Trophoblast cell (in vitro differentiated cells and primary cell): Measurements from ENCODE around the gene SOX21.

Source experiments
- DNase-seq, 2 donors: peaks; one replicate each; pipeline ENCODE4 v3.0.0-alpha.2; 2016
- H2AFZ ChIP-seq: 2 replicates; pipeline ENCODE4 v1.6.1; 2013; ENCODE audit warnings: low read length, moderate library complexity, mild to moderate bottlenecking; ENCODE audit not compliant: insufficient read depth, poor library complexity
- H2AK5ac ChIP-seq: 2 replicates; pipeline ENCODE4 v1.6.1; 2013; ENCODE audit warnings: mild to moderate bottlenecking, low read length
- H2BK120ac ChIP-seq: 2 replicates; pipeline ENCODE4 v1.6.1; 2013; ENCODE audit warnings: low read length, mild to moderate bottlenecking, moderate library complexity; ENCODE audit not compliant: insufficient read depth, poor library complexity
- H2BK12ac ChIP-seq: 2 replicates; pipeline ENCODE4 v1.6.1; 2013; ENCODE audit warnings: mild to moderate bottlenecking, low read length, moderate library complexity
- H2BK5ac ChIP-seq: 2 replicates; pipeline ENCODE4 v1.6.1; 2013; ENCODE audit warnings: low read length, low read depth, moderate library complexity, mild to moderate bottlenecking; ENCODE audit not compliant: poor library complexity
- H3K14ac ChIP-seq: 2 replicates; pipeline ENCODE4 v1.6.1; 2013; ENCODE audit warnings: mild to moderate bottlenecking, low read length
- H3K18ac ChIP-seq: 2 replicates; pipeline ENCODE4 v1.6.1; 2013; ENCODE audit warnings: mild to moderate bottlenecking, low read length
- H3K23ac ChIP-seq: 2 replicates; pipeline ENCODE4 v1.6.1; 2013; ENCODE audit warnings: low read length
- H3K27ac ChIP-seq: 2 replicates; pipeline ENCODE4 v1.5.1; 2013; ENCODE audit warnings: low read depth, mild to moderate bottlenecking, inconsistent platforms, low read length, moderate library complexity
- H3K27me3 ChIP-seq: 2 replicates; pipeline ENCODE4 v1.6.1; 2013; ENCODE audit warnings: inconsistent platforms, mild to moderate bottlenecking, low read length, moderate library complexity; ENCODE audit not compliant: insufficient read depth
- H3K36me3 ChIP-seq, 2 experiments: 1 replicate in 1 of 2; 2 replicates in 1 of 2; pipeline ENCODE4 v1.6.1; 2013; ENCODE audit warnings: low read length in 2 of 2, mild to moderate bottlenecking in 2 of 2, moderate library complexity in 1 of 2; ENCODE audit not compliant: insufficient read depth in 2 of 2, control insufficient read depth in 1 of 2
- H3K4ac ChIP-seq: 2 replicates; pipeline ENCODE4 v1.6.1; 2013; ENCODE audit warnings: low read depth, mild to moderate bottlenecking, low read length, moderate library complexity
- H3K4me1 ChIP-seq, 2 experiments: 1 replicate in 1 of 2; 2 replicates in 1 of 2; pipeline ENCODE4 v1.6.1; 2013; ENCODE audit warnings: low read length in 2 of 2, mild to moderate bottlenecking in 2 of 2, moderate library complexity in 1 of 2; ENCODE audit not compliant: insufficient read depth in 2 of 2, control insufficient read depth in 1 of 2
- H3K4me2 ChIP-seq: 2 replicates; pipeline ENCODE4 v1.6.1; 2013; ENCODE audit warnings: inconsistent platforms, mild to moderate bottlenecking, low read length, moderate library complexity
- H3K4me3 ChIP-seq: 2 replicates; pipeline ENCODE4 v1.5.1; 2013; ENCODE audit warnings: mild to moderate bottlenecking, low read depth, low read length, inconsistent platforms
- H3K79me1 ChIP-seq: one replicate; pipeline ENCODE4 v1.6.1; 2013; ENCODE audit warnings: low read length
- H3K79me2 ChIP-seq: 2 replicates; pipeline ENCODE4 v1.6.1; 2013; ENCODE audit warnings: low read length, mild to moderate bottlenecking; ENCODE audit not compliant: control insufficient read depth, insufficient read depth, poor library complexity
- H3K9ac ChIP-seq: 2 replicates; pipeline ENCODE4 v1.6.1; 2013; ENCODE audit warnings: mild to moderate bottlenecking, low read length
- H3K9me3 ChIP-seq: 2 replicates; pipeline ENCODE4 v1.6.1; 2013; ENCODE audit warnings: low read depth, mild to moderate bottlenecking, control low read depth, inconsistent platforms, low read length; ENCODE audit not compliant: insufficient read depth
- H4K12ac ChIP-seq: 2 replicates; pipeline ENCODE4 v1.6.1; 2013; ENCODE audit warnings: low read depth, mild to moderate bottlenecking, low read length, moderate library complexity
- H4K8ac ChIP-seq: 2 replicates; pipeline ENCODE4 v1.6.1; 2013; ENCODE audit warnings: low read depth, mild to moderate bottlenecking, low read length, moderate library complexity
- H4K91ac ChIP-seq: one replicate; pipeline ENCODE4 v1.6.1; 2013; ENCODE audit warnings: low read depth, mild to moderate bottlenecking, low read length, moderate library complexity
- WGBS: extraction: QIAGEN DNeasy Blood & Tissue Kit; methylation state at CpG from one replicate; pipeline ENCODE4 v1.1.7; 2013; ENCODE audit warnings: missing lambda C conversion rate; ENCODE audit not compliant: insufficient read length, insufficient coverage; ENCODE audit errors: extremely low coverage; 5-methylcytosine and 5-hydroxymethylcytosine counted together

Gene SOX21

GRCh38 chr13:94717916-94718315 is 5.6 kb upstream of the SOX21 start:
- no peak overlapping the region for H4K12ac ChIP-seq
- H2BK120ac ChIP-seq = no peak overlapping the region
- DNase-seq = no peak
- H3K9me3 ChIP-seq = no peaks in the 10 kb centered on the region
- no peaks in the 10 kb centered on the region for H3K36me3 ChIP-seq
- H3K79me1 ChIP-seq = no peaks in the 10 kb centered on the region
- WGBS = no CpG with 5 or more reads among the region's 4 CpGs
- H3K4me1 ChIP-seq = peaks cover 4 to 17% of the 10 kb centered on the region in 2 experiments
- H3K4me2 ChIP-seq = no peak overlapping the region
- no peak overlapping the region for H4K91ac ChIP-seq
- H3K23ac ChIP-seq = no peak overlapping the region
- H3K14ac ChIP-seq = no peak overlapping the region
- no peak overlapping the region for H2BK12ac ChIP-seq
- H3K79me2 ChIP-seq = no peaks in the 10 kb centered on the region
- no peak overlapping the region for H2AFZ ChIP-seq
- H4K8ac ChIP-seq = no peak overlapping the region
- no peak overlapping the region for H3K18ac ChIP-seq
- H3K27me3 ChIP-seq = peaks cover 9% of the 10 kb centered on the region
- no peak overlapping the region for H3K4me3 ChIP-seq
- H3K27ac ChIP-seq = no peak overlapping the region
- H3K4ac ChIP-seq = no peak overlapping the region
- no peak overlapping the region for H3K9ac ChIP-seq
- H2BK5ac ChIP-seq = no peak overlapping the region
- no peak overlapping the region for H2AK5ac ChIP-seq

- H3K18ac ChIP-seq = no peak overlapping the region
- H3K4me2 ChIP-seq = no peak overlapping the region
- no peak overlapping the region for H3K23ac ChIP-seq
- no peaks in the 10 kb centered on the region for H3K79me1 ChIP-seq
- no peak overlapping the region for H3K27ac ChIP-seq
- no peak overlapping the region for H2AFZ ChIP-seq
- WGBS = no CpG with 5 or more reads among the region's 5 CpGs
- H2BK12ac ChIP-seq = no peak overlapping the region
- H4K12ac ChIP-seq = no peak overlapping the region
- H3K4ac ChIP-seq = no peak overlapping the region
- no peak overlapping the region for H3K9ac ChIP-seq
- no peaks in the 10 kb centered on the region for H3K79me2 ChIP-seq
- peaks cover 25% of the 10 kb centered on the region for H3K27me3 ChIP-seq
- H2BK120ac ChIP-seq = no peak overlapping the region
- H3K14ac ChIP-seq = no peak overlapping the region
- no peak overlapping the region for H2AK5ac ChIP-seq
- no peak overlapping the region for H4K8ac ChIP-seq
- H3K4me3 ChIP-seq = no peak overlapping the region
- no peak overlapping the region for H2BK5ac ChIP-seq
- no peaks in the 10 kb centered on the region for H3K36me3 ChIP-seq
- no peak overlapping the region for H4K91ac ChIP-seq
- H3K9me3 ChIP-seq = no peaks in the 10 kb centered on the region
- no peak for DNase-seq
- H3K4me1 ChIP-seq = peaks cover 12 to 30% of the 10 kb centered on the region in 2 experiments
Measured at GRCh38 chr13:94716016-94716415, 3.7 kb upstream of the SOX21 start.

- Histone ChIP-seq H2BK120ac (no peak overlapping the region), H3K14ac (no peak overlapping the region), H3K27me3 (peaks cover 34% of the 10 kb centered on the region), H3K4me3 (peak overlapping the region; percentile 25), H2AK5ac (no peak overlapping the region), H3K23ac (no peak overlapping the region), H3K4me2 (peak overlapping the region; percentile 81), H4K12ac (no peak overlapping the region), H3K4me1 (peaks cover 15 to 33% of the 10 kb centered on the region in 2 experiments), H3K18ac (no peak overlapping the region), H3K36me3 (no peaks in the 10 kb centered on the region), H3K79me1 (no peaks in the 10 kb centered on the region), H3K27ac (no peak overlapping the region), H4K8ac (no peak overlapping the region), H2BK5ac (no peak overlapping the region), H3K9me3 (no peaks in the 10 kb centered on the region), H3K79me2 (no peaks in the 10 kb centered on the region), H2BK12ac (no peak overlapping the region), H2AFZ (no peak overlapping the region), H3K9ac (no peak overlapping the region), H4K91ac (no peak overlapping the region), H3K4ac (no peak overlapping the region)
- no CpG with 5 or more reads among the region's 22 CpGs for WGBS
- DNase-seq = no peak
Measured at GRCh38 chr13:94713561-94714182, 1.3 kb upstream of the SOX21 start.

GRCh38 chr13:94712812-94713560 is 641 bp upstream of the SOX21 start:
- no peak overlapping the region for H3K9ac ChIP-seq
- no CpG with 5 or more reads among the region's 79 CpGs for WGBS
- no peak overlapping the region for H4K91ac ChIP-seq
- no peak overlapping the region for H3K27ac ChIP-seq
- no peaks in the 10 kb centered on the region for H3K36me3 ChIP-seq
- no peak overlapping the region for H3K18ac ChIP-seq
- no peaks in the 10 kb centered on the region for H3K9me3 ChIP-seq
- H3K27me3 ChIP-seq = peaks cover 39% of the 10 kb centered on the region
- H3K79me2 ChIP-seq = no peaks in the 10 kb centered on the region
- no peak overlapping the region for H2BK12ac ChIP-seq
- no peak overlapping the region for H3K14ac ChIP-seq
- H3K4me1 ChIP-seq = peaks cover 15 to 37% of the 10 kb centered on the region in 2 experiments
- H3K79me1 ChIP-seq = no peaks in the 10 kb centered on the region
- no peak overlapping the region for H2BK5ac ChIP-seq
- peak overlapping the region; percentile 81 for H3K4me2 ChIP-seq
- peak overlapping the region; percentile 69 for H3K4me3 ChIP-seq
- no peak overlapping the region for H2AK5ac ChIP-seq
- H2BK120ac ChIP-seq = no peak overlapping the region
- peak overlapping the region; percentile 72 for H2AFZ ChIP-seq
- no peak overlapping the region for H4K8ac ChIP-seq
- H3K4ac ChIP-seq = no peak overlapping the region
- DNase-seq = peak in 1 of 2 donors; percentile 65
- H4K12ac ChIP-seq = no peak overlapping the region
- H3K23ac ChIP-seq = no peak overlapping the region
